Natural killer cell treated with Interleukin-12 subunit alpha and Interleukin-12 subunit beta and Interleukin-15 and Interleukin-18, amount 100 ng/mL, for 72 hours (primary cell): ENCODE data around the gene LCLAT1. TPM values are rescaled to one million over a fixed set of nuclear protein-coding genes. Genes with fewer than 3 reads are reported as not detected.
A peak's percentile ranks its signal among the peaks of the same experiment; 100 is the strongest.
"Not testable (repeated sequence)": the region's sequence is repeated elsewhere in the genome, so short reads cannot be mapped to it uniquely, and the experiment has no call there.

Source experiments
- ATAC-seq, 2 donors: fragments of 150-1000 bp; cut with Tn5 transposase in 1 of 2; sonication (Bioruptor Pico), chemical (Tn5 transposase) in 1 of 2; 2 replicates each; pipeline ENCODE4 v1.10.0; 2021
- DNase-seq: peaks from one replicate; pipeline ENCODE4 v3.0.0; 2022; ENCODE audit warnings: low spot score
- H3K27ac Mint-ChIP-seq, 2 donors: 1 replicate in 1 of 2; 2 replicates in 1 of 2; pipeline ENCODE4 v1.8.0; 2022; ENCODE audit warnings: mixed read lengths in 2 of 2, mild to moderate bottlenecking in 1 of 2, moderate library complexity in 1 of 2
- H3K27me3 Mint-ChIP-seq, 2 donors: 1 replicate in 1 of 2; 2 replicates in 1 of 2; pipeline ENCODE4 v1.8.0; 2022; ENCODE audit warnings: mixed read lengths in 2 of 2
- H3K36me3 Mint-ChIP-seq: one replicate; pipeline ENCODE4 v1.8.0; 2022; ENCODE audit warnings: mixed read lengths
- H3K4me1 Mint-ChIP-seq, 2 donors: 1 replicate in 1 of 2; 2 replicates in 1 of 2; pipeline ENCODE4 v1.8.0; 2022; ENCODE audit warnings: low read depth in 2 of 2, mixed read lengths in 2 of 2, mild to moderate bottlenecking in 1 of 2
- H3K4me3 Mint-ChIP-seq: one replicate; pipeline ENCODE4 v1.8.0; 2022; ENCODE audit warnings: mixed read lengths
- H3K9me3 Mint-ChIP-seq: 2 replicates; pipeline ENCODE4 v1.8.0; 2022; ENCODE audit warnings: mixed read lengths
- total RNA-seq, 2 donors: library from RNA; stranded (reverse); gene quantifications; one replicate each; pipeline ENCODE4 v1.2.3, GENCODE V29; 2022

LCLAT1 gene
- total RNA-seq, 2 donors from 2014 or later, result 25.5 to 33.1 TPM

GRCh38 chr2:30454571-30454970 is 7.5 kb downstream of the LCLAT1 start:
- peaks cover 6% of the 10 kb centered on the region for H3K36me3 Mint-ChIP-seq
- H3K4me3 Mint-ChIP-seq, result no peak overlapping the region
- H3K27me3 Mint-ChIP-seq, result no peaks in the 10 kb centered on the region
- DNase-seq (no peak), ATAC-seq (no peak)
- no peak overlapping the region for H3K27ac Mint-ChIP-seq
- peaks cover 19 to 33% of the 10 kb centered on the region in 2 donors for H3K4me1 Mint-ChIP-seq
- no peaks in the 10 kb centered on the region for H3K9me3 Mint-ChIP-seq

- Mint-ChIP-seq H3K27ac (peak overlapping the region in 1 of 2 donors; percentile 20), H3K4me1 (peaks cover 18 to 34% of the 10 kb centered on the region in 2 donors), H3K9me3 (no peaks in the 10 kb centered on the region), H3K27me3 (no peaks in the 10 kb centered on the region), H3K36me3 (peaks cover 7% of the 10 kb centered on the region), H3K4me3 (no peak overlapping the region)
- DNase-seq (no peak), ATAC-seq (no peak)
Measured at GRCh38 chr2:30455114-30455738, 8.2 kb downstream of the LCLAT1 start.

- peaks cover 16 to 35% of the 10 kb centered on the region in 2 donors for H3K4me1 Mint-ChIP-seq
- H3K36me3 Mint-ChIP-seq, result peaks cover 6% of the 10 kb centered on the region
- no peak overlapping the region for H3K4me3 Mint-ChIP-seq
- H3K27me3 Mint-ChIP-seq, result no peaks in the 10 kb centered on the region
- no peaks in the 10 kb centered on the region for H3K9me3 Mint-ChIP-seq
- DNase-seq (no peak), ATAC-seq (no peak)
- peak overlapping the region in 1 of 2 donors; percentile 20 for H3K27ac Mint-ChIP-seq
Measured at GRCh38 chr2:30456106-30456505, 9.1 kb downstream of the LCLAT1 start.

GRCh38 chr2:30456579-30456978 is 9.5 kb downstream of the LCLAT1 start:
- peaks cover 6% of the 10 kb centered on the region for H3K36me3 Mint-ChIP-seq
- H3K27ac Mint-ChIP-seq, result peak overlapping the region in 1 of 2 donors; percentile 20
- no peak for DNase-seq
- no peaks in the 10 kb centered on the region for H3K9me3 Mint-ChIP-seq
- no peaks in the 10 kb centered on the region for H3K27me3 Mint-ChIP-seq
- no peak for ATAC-seq
- no peak overlapping the region for H3K4me3 Mint-ChIP-seq
- H3K4me1 Mint-ChIP-seq, result peaks cover 16 to 35% of the 10 kb centered on the region in 2 donors

- Mint-ChIP-seq H3K4me3 (no peak overlapping the region), H3K4me1 (peaks cover 16 to 38% of the 10 kb centered on the region in 2 donors), H3K9me3 (no peaks in the 10 kb centered on the region), H3K27ac (no peak overlapping the region), H3K27me3 (no peaks in the 10 kb centered on the region), H3K36me3 (peaks cover 6% of the 10 kb centered on the region)
- no peak for DNase-seq
- no peak for ATAC-seq
Measured at GRCh38 chr2:30457296-30457695, 10.2 kb downstream of the LCLAT1 start.

- H3K27me3 Mint-ChIP-seq, result no peaks in the 10 kb centered on the region
- peaks cover 16 to 35% of the 10 kb centered on the region in 2 donors for H3K4me1 Mint-ChIP-seq
- no peak overlapping the region for H3K4me3 Mint-ChIP-seq
- no peak for DNase-seq
- H3K36me3 Mint-ChIP-seq, result peaks cover 6% of the 10 kb centered on the region
- no peak for ATAC-seq
- H3K9me3 Mint-ChIP-seq, result no peaks in the 10 kb centered on the region
- peak overlapping the region in 1 of 2 donors; percentile 20 for H3K27ac Mint-ChIP-seq
Measured at GRCh38 chr2:30459140-30459539, 12.1 kb downstream of the LCLAT1 start.

GRCh38 chr2:30462131-30462857 is 15.2 kb downstream of the LCLAT1 start:
- no peaks in the 10 kb centered on the region for H3K9me3 Mint-ChIP-seq
- ATAC-seq (no peak), DNase-seq (no peak)
- H3K36me3 Mint-ChIP-seq, result peaks cover 6% of the 10 kb centered on the region
- no peak overlapping the region for H3K4me3 Mint-ChIP-seq
- H3K4me1 Mint-ChIP-seq, result peaks cover 21 to 33% of the 10 kb centered on the region in 2 donors
- H3K27ac Mint-ChIP-seq, result peak overlapping the region in 1 of 2 donors; percentile 30
- H3K27me3 Mint-ChIP-seq, result no peaks in the 10 kb centered on the region

- no peak overlapping the region for H3K4me3 Mint-ChIP-seq
- H3K36me3 Mint-ChIP-seq, result peaks cover 14% of the 10 kb centered on the region
- H3K27ac Mint-ChIP-seq, result no peak overlapping the region
- no peaks in the 10 kb centered on the region for H3K9me3 Mint-ChIP-seq
- H3K27me3 Mint-ChIP-seq, result no peaks in the 10 kb centered on the region
- DNase-seq, result no peak
- peaks cover 16 to 26% of the 10 kb centered on the region in 2 donors for H3K4me1 Mint-ChIP-seq
- no peak for ATAC-seq
Measured at GRCh38 chr2:30463535-30463934, 16.5 kb downstream of the LCLAT1 start.

- Mint-ChIP-seq H3K27me3 (no peaks in the 10 kb centered on the region), H3K27ac (no peak overlapping the region), H3K4me1 (peaks cover 21 to 30% of the 10 kb centered on the region in 2 donors), H3K36me3 (peaks cover 22% of the 10 kb centered on the region), H3K4me3 (no peak overlapping the region), H3K9me3 (peaks cover 5% of the 10 kb centered on the region)
- ATAC-seq (no peak), DNase-seq (no peak)
Measured at GRCh38 chr2:30464544-30465170, 17.6 kb downstream of the LCLAT1 start.

GRCh38 chr2:30465171-30465545 is 18.1 kb downstream of the LCLAT1 start:
- ATAC-seq (no peak), DNase-seq (no peak)
- no peak overlapping the region for H3K4me3 Mint-ChIP-seq
- peaks cover 24 to 33% of the 10 kb centered on the region in 2 donors for H3K4me1 Mint-ChIP-seq
- H3K9me3 Mint-ChIP-seq, result peaks cover 5% of the 10 kb centered on the region
- peaks cover 21% of the 10 kb centered on the region for H3K36me3 Mint-ChIP-seq
- H3K27me3 Mint-ChIP-seq, result no peaks in the 10 kb centered on the region
- H3K27ac Mint-ChIP-seq, result no peak overlapping the region

- H3K27ac Mint-ChIP-seq, result peak overlapping the region in 1 of 2 donors; percentile 74
- no peak overlapping the region for H3K4me3 Mint-ChIP-seq
- H3K27me3 Mint-ChIP-seq, result no peaks in the 10 kb centered on the region
- H3K9me3 Mint-ChIP-seq, result peaks cover 5% of the 10 kb centered on the region
- ATAC-seq (no peak), DNase-seq (no peak)
- H3K36me3 Mint-ChIP-seq, result peaks cover 16% of the 10 kb centered on the region
- peaks cover 23 to 30% of the 10 kb centered on the region in 2 donors for H3K4me1 Mint-ChIP-seq
Measured at GRCh38 chr2:30466216-30466615, 19.2 kb downstream of the LCLAT1 start.

- Mint-ChIP-seq H3K36me3 (peaks cover 16% of the 10 kb centered on the region), H3K4me1 (peaks cover 30% of the 10 kb centered on the region in 2 donors)
- not testable (repeated sequence) for H3K27me3 Mint-ChIP-seq, H3K27ac Mint-ChIP-seq, DNase-seq, ATAC-seq, H3K9me3 Mint-ChIP-seq, H3K4me3 Mint-ChIP-seq
Measured at GRCh38 chr2:30467062-30467826, 20.2 kb downstream of the LCLAT1 start.

- peak overlapping the region in 1 of 2 donors; percentile 66 for H3K27ac Mint-ChIP-seq
- peaks cover 33 to 38% of the 10 kb centered on the region in 2 donors for H3K4me1 Mint-ChIP-seq
- H3K4me3 Mint-ChIP-seq, result no peak overlapping the region
- no peaks in the 10 kb centered on the region for H3K27me3 Mint-ChIP-seq
- ATAC-seq, result no peak
- no peak for DNase-seq
- peaks cover 16% of the 10 kb centered on the region for H3K36me3 Mint-ChIP-seq
- peaks cover 5% of the 10 kb centered on the region for H3K9me3 Mint-ChIP-seq
Measured at GRCh38 chr2:30470426-30470825, 23.4 kb downstream of the LCLAT1 start.
